AG20443 (cell line): Measurements from ENCODE around the gene MAST3.
A peak's percentile ranks its signal among the peaks of the same experiment; 100 is the strongest.
"Not testable (repeated sequence)": the region's sequence is repeated elsewhere in the genome, so short reads cannot be mapped to it uniquely, and the experiment has no call there.

Experiments used
- DNase-seq: peaks from one replicate; pipeline ENCODE4 v3.0.0; 2012; ENCODE audit warnings: low spot score, mixed read lengths

Gene MAST3

DNA sequence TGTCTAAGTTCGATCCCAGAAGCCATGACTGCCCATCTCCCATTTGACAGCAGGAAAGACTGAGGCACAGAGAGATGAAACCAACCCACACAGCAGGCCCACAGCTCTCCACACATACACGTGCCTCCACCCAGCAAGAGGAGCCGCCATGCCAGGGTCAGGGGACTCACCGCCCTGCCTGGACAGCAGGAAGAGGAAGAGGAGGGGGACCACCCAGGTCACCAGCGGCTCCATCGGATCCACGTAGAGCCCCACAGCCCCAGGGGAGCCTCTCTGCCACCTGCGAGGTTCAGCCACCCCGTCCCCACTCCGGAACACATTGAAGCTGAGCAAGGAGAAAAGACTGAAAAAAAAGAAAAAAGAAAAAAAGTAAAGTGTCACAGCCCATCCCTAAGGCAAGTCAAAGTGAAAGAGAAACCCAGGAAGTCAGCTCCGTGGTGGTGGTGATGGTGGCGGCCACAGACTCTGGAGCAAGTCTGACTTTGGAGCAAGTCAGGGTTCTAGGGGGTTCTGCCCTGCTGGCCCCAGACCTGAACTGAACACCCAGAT lies 10.9 kb upstream of the MAST3 start, which contains the start of gene IL12RB1:
Gene IL12RB1 (minus strand): TSS at position 345 of the 549 bp plus-strand sequence. CDS start 111 bp downstream, at position 234.
- DNase-seq = peak; percentile 38

DNA sequence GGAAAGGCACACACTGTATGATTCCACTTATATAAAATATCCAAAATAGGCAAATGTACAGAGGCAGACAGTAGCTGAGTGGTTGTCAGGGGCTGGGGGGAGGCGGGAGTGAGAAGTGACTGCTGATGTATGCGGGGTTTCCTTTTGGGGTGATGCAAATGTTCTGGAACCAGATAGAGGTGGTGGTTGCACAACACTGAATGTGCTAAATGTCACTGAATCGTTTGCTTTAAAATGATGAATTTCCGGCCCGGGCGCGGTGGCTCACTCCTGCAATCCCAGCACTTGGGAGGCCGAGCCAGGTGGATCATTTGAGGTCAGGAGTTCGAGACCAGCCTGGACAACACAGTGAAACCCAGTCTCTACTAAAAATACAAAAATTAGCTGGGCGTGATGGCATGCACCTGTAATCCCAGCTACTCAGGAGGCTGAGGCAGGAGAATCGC lies 8.5 kb upstream of the MAST3 start:
- not testable (repeated sequence) for DNase-seq

DNA sequence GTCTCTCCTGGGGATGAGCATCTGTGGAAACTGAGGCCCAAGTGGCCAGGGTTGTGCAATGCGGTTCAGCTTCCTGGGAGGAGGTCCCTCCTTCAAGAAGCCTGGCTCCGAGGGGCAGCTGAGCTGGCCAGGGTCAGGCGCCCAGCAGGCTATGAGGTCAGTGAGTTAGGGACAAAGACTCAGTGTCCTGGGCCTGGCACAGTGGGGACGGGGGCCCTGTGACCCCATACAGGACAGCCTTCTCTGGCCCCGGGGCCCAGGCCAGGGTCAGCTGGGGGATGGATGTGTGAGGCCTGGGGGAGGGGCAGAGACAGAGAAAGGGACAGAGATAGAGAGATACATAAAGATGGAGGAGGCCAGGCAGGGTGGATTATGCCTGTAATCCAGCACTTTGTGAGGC lies 7.9 kb upstream of the MAST3 start:
- no peak for DNase-seq

DNA sequence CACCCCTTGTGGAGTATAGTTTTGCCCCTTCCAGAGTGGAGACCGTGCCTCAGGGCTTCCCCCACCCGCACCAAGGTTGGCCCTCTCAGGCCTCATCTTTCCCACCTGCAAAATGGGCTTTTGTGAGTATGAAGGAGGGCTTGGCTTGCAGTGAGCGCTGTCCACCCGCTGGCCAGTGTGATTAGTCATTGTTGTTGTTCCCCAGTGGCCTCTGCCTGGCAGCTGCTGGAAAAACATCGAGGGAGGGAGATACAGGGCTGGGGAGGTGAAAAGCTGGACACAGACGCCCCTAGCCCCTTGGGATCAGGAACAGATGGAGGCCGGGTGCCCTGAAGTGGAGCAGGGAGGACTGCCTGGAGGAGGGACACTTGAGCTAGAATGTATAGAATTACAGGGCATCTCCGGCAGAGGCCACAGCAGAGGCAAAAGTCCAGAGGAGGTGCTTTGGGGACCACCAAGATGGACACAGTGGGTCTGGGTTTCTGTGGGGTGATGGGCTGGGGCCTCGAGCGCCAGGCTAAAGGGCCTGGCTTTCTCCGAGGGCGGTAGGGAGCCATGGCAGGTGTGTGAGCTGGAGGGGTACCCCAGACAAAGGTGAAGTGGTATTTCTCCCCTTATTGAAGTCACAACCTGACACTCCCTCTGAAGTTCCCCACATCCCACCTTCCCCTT lies 6.9 kb upstream of the MAST3 start:
- DNase-seq = peak; percentile 42

DNA sequence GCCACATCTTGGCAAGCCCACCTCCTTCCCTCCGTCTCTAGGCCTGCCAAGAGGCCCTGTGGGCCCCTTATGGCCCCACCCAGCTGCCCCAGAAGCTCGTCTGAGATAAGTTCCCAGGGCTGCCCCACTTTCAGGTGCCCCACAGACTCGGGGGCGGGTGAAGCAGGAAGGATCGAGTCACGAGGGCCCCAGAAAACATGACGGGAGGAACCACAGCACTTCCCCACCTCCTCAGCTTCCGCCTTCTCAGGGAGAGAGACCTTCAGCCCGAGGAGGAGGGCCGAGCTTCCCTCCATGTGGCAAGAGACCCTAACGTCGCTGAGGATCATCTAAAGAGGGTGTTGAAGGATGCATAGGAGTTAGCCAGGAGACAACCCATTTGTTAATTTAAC lies 6.4 kb upstream of the MAST3 start:
- no peak for DNase-seq

DNA sequence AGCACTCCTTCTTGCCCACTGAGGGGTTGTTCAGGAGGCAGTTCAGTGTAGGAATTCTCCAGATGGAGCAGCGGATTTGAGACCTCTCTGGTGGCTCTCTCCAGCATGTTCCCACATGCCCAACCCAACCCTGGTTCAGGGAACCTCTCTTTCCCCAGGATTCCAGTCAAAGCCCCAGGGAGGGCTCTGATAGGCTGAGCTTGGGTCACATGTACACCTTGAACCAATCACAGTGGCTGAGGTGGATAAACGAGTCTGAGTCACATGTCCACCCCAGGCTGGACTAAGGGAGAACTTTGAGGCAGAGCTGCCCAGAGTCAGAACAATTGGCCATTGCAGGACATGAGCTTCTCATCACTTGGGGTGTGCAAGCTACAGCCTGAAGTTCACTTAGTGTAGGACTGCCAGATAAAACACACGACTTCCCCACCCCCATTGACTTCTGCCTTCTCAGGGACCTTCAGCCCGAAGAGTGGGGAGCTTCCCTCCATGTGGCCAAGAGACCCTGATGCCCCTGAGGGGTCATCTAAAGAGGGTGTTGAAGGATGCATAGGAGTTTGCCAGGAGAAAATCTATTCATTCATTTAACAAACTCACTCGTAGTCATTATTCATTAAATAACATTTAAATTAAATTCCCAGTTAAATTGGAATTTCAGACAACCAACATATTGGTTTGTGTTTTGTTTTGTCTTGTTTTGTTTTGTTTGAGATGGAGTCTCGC lies 4.0 kb upstream of the MAST3 start:
- DNase-seq = peak; percentile 45

DNA sequence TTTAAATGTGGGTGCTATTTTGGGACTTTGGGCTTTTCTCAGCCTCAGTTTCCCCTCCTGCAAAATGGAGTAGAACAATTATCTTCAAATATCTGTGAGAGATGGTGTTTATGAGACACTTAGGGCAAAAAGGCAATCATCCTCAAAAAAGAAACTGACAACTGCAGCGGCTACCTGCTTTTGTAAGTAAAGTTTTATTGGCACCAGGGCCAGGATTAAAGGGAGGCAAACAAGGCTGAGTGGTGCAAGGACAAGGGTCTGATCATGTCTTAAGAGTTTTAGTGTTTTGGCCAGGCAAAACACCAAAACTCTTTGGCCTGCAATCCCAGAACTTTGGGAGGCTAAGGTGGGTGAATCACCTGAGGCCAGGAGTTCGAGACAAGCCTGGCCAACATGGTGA lies 1.3 kb upstream of the MAST3 start:
- no peak for DNase-seq

DNA sequence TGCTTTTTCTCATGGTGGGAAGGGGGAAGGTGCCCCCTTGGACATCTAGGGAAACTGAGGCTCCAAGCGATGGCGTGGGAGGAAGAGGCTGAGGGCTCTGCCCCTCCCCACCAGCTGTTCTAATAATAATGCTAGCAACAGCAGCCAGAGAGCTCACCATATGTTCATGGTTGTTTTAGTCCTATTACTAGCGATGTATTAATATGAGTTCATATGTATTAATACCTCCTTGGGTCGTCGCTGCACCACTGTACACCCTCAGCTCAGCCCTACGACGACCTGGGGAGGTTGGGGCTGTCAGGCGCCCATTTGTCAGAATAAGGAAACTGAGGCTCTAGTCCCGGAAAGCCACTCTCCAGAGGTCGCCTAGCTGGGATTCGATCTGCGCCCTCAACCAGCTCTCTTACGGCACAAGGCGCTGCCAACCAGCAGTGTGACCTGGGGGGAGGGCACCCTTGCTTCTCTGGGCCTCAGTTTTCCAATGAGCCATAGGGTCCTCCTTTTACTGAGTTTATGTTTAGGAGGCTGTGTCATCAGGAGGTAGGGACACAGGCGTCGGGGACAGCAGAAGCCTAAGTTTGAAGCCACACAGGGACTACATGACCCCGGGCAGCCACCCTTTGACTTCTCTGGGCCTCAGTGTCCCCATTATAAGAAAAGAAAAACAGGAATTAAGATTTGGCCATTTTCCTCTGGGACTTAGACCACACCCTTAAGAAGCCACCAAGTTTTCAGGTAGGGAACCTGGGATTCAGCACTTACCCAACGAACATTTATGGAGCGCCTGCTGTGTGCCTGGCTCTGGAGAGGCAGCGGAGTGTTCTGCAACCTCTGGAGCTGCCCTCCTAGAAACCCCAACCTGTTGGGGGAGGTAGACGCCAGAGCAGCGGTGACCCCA lies 664 bp downstream of the MAST3 start:
- DNase-seq = no peak

DNA sequence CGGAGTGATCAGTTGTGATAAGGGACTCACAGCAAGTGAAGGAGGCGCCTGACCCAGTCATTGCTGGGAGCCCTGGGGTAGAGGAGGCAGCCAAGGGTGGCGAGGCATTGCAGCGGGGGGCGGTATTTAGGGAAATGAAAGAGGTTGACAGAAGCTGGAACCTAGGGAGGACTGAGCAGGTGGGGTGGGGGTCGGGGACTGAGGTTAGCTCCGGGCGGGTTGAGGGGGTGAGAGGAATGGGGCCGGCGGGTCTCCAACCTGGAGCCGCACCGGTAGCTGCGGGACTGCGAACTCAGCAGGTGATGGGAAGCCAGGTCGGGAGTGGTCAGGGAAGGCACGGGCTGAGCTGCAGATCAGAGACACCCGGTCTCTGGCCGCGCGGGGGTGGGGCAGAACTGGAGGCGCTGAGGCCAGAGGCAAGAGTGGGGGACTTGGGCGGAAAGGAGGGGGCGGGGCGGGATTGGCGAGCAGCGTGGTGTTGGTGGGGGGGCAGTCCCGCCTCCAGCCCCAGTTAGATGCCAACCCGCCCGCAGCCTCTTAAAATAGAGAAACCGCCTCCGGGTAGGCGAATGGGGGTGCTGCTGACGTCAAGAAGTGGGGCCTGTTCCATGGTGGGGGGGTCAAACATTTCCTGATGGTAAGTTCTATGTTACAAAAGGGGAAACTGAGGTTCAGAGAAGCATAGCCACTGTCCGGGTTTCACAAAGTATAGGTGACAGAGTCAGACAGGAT lies 1.5 kb downstream of the MAST3 start:
- no peak for DNase-seq

DNA sequence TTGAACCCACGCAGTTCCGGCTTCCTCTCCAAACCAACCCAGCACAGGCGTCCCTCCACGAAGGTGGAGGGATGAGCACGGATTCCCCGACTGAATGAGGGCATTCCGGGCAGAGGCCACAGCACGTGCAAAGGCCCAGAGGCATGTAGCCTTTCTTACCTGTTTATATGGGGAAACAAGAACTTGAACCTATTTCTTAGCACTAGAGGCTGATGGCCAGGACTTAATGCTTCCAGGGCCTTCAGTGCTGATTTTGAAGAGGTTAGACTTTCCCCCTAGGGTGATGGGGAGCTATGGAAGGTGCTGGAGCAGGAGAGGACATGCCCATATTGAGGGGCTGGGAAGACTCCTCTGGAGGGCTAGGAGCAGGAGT lies 2.0 kb downstream of the MAST3 start:
- DNase-seq = no peak

DNA sequence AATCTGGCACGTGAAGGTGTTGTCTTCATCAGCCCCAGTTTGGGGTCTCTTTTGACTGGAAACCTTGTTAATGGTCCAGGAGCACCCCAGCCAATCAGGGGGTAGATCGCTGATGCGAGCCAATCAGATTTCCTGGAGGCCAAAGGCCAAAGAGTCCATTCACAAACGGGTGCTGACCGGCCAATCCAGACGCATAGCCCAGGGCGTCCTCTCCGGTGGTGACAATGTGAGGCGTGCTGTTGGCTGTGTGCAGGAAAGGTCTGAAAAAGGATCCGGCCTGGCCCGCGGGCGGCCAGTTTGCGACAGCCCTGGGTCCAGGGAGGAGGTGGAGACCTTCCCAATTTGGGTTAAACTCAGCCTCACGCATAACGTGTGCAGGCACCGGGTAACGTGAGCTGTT lies 3.1 kb downstream of the MAST3 start:
- DNase-seq = no peak

DNA sequence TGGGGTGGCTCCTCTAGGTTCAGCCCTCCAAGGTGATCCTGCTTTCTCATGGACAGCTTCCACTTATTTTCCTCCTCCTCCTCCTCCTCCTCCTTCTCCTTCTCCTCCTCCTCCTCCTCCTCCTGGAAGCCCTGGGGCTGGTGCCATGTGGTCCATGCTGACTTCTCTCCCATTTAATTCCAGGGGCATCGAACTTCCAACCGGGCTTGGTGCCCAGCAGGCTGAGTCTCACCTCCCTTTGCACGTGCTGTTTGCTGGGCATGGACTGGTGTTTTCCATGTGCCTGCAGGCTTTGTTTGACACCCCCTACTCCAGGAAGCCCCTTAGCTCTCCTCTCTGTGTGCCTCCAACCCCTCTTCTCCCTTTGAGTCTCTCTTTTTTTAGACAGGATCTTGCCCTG lies 3.7 kb downstream of the MAST3 start:
- no peak for DNase-seq

DNA sequence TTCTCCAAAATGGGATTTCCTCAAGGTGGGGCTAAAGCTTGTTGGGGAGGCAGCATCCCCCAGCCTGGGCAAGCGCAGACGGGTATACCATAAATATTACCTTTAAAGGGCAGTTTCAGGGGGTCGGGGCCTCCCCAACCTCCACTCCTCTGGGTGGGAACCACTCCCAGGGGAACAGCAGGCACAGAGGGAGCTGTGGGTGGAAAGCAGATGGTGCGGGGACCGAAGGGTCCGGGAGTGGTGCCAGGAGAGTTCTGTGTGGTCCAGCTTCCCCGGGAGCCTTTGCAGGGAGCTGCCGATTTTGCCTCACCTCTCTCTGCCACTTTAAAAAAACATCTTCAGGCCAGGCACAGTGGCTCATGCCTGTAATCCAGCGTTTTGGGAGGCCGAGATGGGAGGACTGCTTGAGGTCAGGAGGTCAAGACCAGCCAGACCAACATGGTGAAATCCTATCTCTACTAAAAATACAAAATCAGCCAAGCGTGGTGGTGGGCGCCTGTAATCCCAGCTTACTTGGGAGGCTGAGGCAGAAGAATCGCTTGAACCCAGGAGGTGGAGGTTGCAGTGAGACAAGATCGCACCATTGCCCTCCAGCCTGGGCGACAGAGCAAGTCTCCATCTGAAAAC lies 5.5 kb downstream of the MAST3 start:
- no peak for DNase-seq

DNA sequence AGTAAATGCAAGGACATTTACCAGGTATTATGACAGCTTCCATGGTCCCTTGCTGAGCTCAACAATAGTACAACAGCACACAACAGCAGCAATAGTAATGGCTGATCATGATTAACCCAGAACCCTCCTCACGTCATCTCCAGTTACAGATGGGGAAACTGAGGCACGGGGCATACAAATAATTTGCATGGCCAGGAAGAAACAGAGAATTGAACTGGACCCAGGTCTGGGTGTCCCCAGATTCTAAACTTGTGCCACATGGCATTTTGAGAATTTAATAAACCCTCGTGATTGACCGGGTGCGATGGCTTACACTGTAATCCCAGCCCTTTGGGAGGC lies 7.2 kb downstream of the MAST3 start:
- DNase-seq = no peak

DNA sequence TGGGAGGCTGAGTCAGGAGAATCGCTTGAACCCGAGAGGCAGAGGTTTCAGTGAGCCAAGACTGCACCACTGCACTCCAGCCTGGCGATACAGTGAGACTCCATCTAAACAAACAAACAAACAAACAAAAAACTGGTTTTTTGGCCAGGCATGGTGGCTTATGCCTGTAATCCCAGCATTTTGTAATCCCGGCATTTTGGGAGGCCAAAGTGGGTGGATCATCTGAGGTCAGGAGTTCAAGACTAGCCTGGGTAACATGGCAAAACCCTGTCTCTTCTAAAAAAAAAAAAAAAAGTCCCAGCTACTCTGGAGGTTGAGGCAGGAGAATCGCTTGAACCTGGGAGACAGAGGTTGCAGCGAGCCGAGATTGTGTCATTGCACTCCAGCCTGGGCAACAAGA lies 7.7 kb downstream of the MAST3 start:
- DNase-seq = not testable (repeated sequence)

DNA sequence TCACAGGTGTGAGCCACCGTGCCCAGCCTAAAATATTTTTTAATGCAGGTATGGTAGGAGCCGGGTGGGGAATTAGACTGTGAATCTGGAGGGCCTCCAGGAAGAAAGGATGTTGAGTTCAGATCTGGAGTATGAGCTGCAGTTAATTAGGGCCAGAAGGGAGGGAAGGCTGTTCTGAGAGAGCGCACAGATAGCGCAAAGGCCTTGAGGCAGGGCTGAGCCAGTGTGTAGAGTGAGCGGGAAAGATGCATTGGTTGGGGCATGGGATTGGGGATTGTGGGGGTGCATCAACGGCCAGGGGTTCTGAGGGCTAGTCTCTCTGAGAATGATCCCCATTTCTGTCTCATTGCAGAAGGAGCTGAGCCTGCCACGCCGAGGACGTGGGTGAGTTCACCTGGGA lies 9.7 kb downstream of the MAST3 start:
- DNase-seq = no peak

DNA sequence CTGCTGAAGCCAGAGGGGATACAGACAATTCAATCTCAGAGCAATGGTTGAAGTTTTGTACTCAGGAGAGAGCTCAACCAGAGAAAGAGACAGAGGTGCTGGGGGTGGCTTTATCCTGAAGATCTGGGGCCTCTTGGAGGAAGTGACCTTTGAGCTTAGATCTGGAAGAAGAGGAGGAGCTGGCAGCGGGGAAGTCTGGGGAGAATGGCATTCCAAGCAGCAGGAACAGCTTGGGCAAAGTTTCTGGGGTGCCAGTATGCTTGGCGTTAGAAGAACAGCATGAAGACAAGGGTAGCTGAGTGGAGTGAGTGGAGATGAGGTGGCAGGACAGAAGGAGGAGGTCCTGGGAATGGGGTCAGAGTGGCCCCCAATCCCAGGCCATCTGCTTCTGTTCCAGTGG lies 11.3 kb downstream of the MAST3 start:
- no peak for DNase-seq

DNA sequence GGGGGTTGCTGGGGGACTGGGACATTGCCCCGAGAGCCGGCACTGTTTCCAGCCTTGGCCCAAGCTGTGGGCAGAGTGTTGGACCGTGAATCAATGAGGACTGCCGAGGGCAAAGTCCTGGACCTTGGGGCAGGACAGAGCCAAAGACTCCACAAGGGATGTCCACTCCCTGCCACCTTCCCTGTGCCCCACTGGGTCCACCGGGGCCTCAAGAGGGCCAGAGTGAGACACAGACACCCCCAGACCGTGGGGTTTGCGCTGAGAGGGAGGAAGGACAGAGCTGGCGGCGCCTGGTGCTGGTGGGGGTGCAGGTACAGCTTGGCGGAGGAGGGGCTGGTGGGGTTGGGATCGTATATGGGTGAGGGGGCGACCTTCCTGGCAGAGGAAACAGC lies 11.8 kb downstream of the MAST3 start:
- DNase-seq = no peak

DNA sequence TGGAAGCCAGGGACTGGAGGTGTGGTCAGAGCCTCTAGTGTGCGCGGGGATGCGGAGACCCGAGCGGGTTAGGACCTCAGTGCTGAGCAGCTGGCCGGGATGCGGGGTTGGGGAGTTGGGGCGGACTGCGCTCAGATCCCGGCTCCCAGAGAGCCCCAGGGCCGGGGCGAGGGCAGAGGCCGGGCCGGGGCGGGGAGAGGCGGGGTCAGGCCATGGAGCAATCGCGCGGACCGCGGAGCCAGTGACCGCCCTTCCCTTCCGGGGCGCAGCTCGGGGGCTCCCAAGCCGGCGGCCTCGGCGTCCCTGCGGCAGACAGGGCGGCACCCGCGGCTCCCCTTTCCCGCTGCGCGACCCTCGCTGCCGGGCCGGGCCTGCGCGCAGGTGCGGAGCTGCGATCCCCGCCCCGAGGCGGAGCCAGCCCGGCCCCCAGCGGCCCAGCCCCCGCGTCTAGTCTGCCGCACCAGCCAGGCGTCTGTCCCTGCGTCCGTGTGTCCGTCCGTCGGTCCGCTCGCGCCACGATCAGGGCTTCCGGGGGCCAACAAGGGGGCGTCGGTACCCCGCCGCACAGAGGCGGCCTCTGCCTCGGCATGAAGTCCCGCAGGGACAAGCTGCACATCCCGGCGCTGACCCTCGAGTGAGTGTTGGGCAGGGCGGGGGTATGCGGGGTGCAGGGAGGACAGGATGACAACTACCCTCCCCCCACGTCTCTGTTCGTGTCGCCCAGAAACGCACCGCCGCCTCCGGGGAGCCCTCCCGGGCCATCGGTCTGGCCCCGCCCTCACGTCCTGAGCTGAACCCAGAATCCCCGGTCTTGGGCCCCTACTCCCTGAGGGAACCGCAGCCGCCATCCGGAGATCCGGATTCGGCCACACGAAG lies 12.4 kb downstream of the MAST3 start:
- peak; percentile 75 for DNase-seq

DNA sequence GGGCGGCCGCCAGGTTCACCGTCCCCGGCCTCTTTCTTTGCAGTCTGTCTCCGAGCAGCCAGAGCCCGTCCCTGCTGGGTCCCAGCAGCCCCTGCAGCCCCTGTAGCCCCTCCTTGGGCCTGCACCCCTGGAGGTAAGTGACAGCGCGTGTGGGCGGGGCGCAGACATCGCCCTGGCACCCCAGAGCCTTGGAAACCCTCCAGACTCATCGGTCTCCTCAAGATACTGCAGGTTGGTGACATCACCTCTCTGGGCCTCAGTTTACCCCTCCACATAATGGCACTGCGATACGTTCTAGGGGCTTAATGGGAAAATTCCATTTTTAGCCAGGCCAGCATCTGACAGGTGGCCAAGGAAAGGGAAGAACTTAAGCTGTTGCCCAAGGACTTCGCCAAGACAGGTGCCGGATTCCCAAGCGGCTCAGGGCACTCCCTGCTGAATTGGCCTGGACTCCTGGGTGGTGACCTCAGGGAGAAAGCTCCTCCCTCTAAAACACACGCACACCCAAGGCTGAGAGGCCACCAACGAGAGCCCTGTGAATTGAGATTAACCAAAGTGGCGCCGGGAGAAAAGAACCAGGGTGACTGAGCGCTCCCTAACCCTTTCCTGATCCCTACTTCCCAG lies 13.1 kb downstream of the MAST3 start:
- DNase-seq = no peak
